ENCODE results near the gene CFAP299.

DNA sequence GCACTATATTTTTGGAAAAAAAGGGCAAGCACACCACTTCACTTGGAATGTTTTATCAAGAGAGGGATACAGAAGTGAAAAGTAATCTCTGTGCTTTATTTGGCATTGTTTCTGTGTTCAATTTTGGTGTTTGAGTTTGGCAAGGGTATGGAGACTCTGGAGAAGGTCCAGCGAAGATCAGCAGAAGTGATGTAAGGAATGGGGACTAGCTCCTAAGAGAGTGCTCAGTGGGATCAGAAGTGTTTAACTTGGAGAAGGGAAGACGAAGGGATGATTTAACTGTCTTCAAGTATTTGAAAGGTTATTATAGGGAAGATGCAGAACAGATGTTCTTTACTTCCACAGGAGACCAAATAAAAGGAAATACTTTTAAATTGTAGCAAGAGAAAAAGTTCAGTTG, 74.3 kb downstream of the CFAP299 start:
- TF ChIP-seq CTCF (IDR thresholded peaks at IDR 0.05): no peak
- TF ChIP-seq EZH2 (IDR thresholded peaks at IDR 0.05; ENCODE audit: borderline replicate concordance, insufficient read depth, low read depth, low read length, poor library complexity, severe bottlenecking): no peak
